OCI-LY7 (cell line): ENCODE measurements around the gene CAPN13. TPM values are rescaled to one million over a fixed set of nuclear protein-coding genes. Genes with fewer than 3 reads are reported as not detected.
A peak's percentile ranks its signal among the peaks of the same experiment; 100 is the strongest.

ENCODE experiments used
- BruUV-seq: library from RNA; stranded (reverse); fragments of 400-500 nt; replicated peaks from 2 replicates; lab custom pipeline; 2021; lab: Mats Ljungman, UMichigan
- CTCF ChIA-PET: fragments of 300-600 bp; sonication (Branson Sonifier 250); formaldehyde crosslinking; loops from one replicate; lab custom pipeline; 2022; ENCODE audit warnings: antibody characterized with exemption; ENCODE audit not compliant: unreplicated experiment; lab: Charles Lee
- POLR2A ChIA-PET: fragments of 300-600 bp; sonication (Branson Sonifier 250); formaldehyde crosslinking; loops from one replicate; lab custom pipeline; 2022; ENCODE audit warnings: antibody characterized with exemption; lab: Charles Lee
- DNase-seq: peaks from one replicate; pipeline ENCODE4 v3.0.0-alpha.2; 2015; ENCODE audit warnings: low spot score
- H2AFZ ChIP-seq: fragments of 200-600 bp; sonication (generic), shearing (Covaris generic); 2 replicates; pipeline ENCODE4 v1.6.1; 2014; ENCODE audit warnings: mild to moderate bottlenecking, antibody characterized with exemption, low read length, moderate library complexity
- H3K27ac ChIP-seq: fragments of 200-600 bp; sonication (generic); 2 replicates; pipeline ENCODE4 v1.5.1; 2014; ENCODE audit warnings: mixed run types, low read depth, mild to moderate bottlenecking, moderate library complexity, low read length, inconsistent platforms; ENCODE audit not compliant: poor library complexity, severe bottlenecking
- H3K36me3 ChIP-seq: fragments of 200-600 bp; sonication (generic); 2 replicates; pipeline ENCODE4 v1.6.1; 2014; ENCODE audit warnings: mild to moderate bottlenecking, antibody characterized with exemption, low read length, moderate library complexity, mixed read lengths; ENCODE audit not compliant: insufficient read depth
- H3K4me1 ChIP-seq: fragments of 200-600 bp; sonication (generic); 2 replicates; pipeline ENCODE4 v1.5.1; 2014; ENCODE audit warnings: mild to moderate bottlenecking, low read length; ENCODE audit not compliant: insufficient read depth, poor library complexity, severe bottlenecking
- H3K4me2 ChIP-seq: fragments of 200-600 bp; sonication (generic); 2 replicates; pipeline ENCODE4 v1.6.1; 2014; ENCODE audit warnings: mild to moderate bottlenecking, low read length
- H3K4me3 ChIP-seq: fragments of 200-600 bp; sonication (generic); 2 replicates; pipeline ENCODE4 v1.5.1; 2014; ENCODE audit warnings: mild to moderate bottlenecking, low read depth, low read length; ENCODE audit not compliant: poor library complexity, severe bottlenecking
- H3K79me2 ChIP-seq: fragments of 200-600 bp; sonication (generic); 2 replicates; pipeline ENCODE4 v1.6.1; 2016; ENCODE audit warnings: low read depth, mild to moderate bottlenecking, low read length, moderate library complexity, mixed read lengths; ENCODE audit not compliant: insufficient read depth
- H3K9me2 ChIP-seq: fragments of 200-600 bp; sonication (generic); 2 replicates; pipeline ENCODE4 v1.6.1; 2016; ENCODE audit warnings: mild to moderate bottlenecking, low read length, mixed read lengths; ENCODE audit not compliant: insufficient read depth
- H3K9me3 ChIP-seq: fragments of 200-600 bp; sonication (generic); 2 replicates; pipeline ENCODE4 v1.6.1; 2014; ENCODE audit warnings: mild to moderate bottlenecking, mixed run types, low read length, mixed read lengths
- H4K20me1 ChIP-seq: fragments of 200-600 bp; sonication (generic); 2 replicates; pipeline ENCODE4 v1.6.1; 2014; ENCODE audit warnings: mild to moderate bottlenecking, antibody characterized with exemption, low read length, moderate library complexity, mixed read lengths; ENCODE audit not compliant: insufficient read depth
- CTCF ChIP-seq: fragments of 200-600 bp; sonication (generic); conservative IDR thresholded peaks from 2 replicates; pipeline ENCODE4 v1.5.1; 2014; ENCODE audit warnings: mild to moderate bottlenecking, antibody characterized with exemption, low read length, moderate library complexity, mixed read lengths
- EZH2phosphoT487 ChIP-seq: fragments of 200-600 bp; sonication (generic); IDR thresholded peaks from 2 replicates; pipeline ENCODE4 v1.6.1; 2018; ENCODE audit warnings: low read depth, borderline replicate concordance, mild to moderate bottlenecking, mixed run types, antibody characterized with exemption, low read length, moderate library complexity, mixed read lengths
- intact Hi-C: fragments of 100-400 bp; cut with micrococcal nuclease; formaldehyde crosslinking; loops from one replicate; pipeline ENCODE4 v1.10.0; 2022; ENCODE audit not compliant: unreplicated experiment
- total RNA-seq, 2 experiments: library from RNA; depleted of rRNA in 1 of 2; stranded (reverse); fragments of >200 nt in 1 of 2; shearing (Covaris generic) in 1 of 2; gene quantifications; 2 replicates each; pipeline ENCODE4 v1.2.3, GENCODE V29; 2014 to 2022

The CAPN13 gene
- total RNA-seq, 2 experiments from 2014 or later: 0.13 TPM; not detected in 1

GRCh38 chr2:30714811-30715709 lies 92.2 kb downstream of the CAPN13 start:
- H3K36me3 ChIP-seq: no peaks in the 10 kb centered on the region
- H3K4me2 ChIP-seq: no peak overlapping the region
- no peak overlapping the region for H3K27ac ChIP-seq
- intact Hi-C loops: loop anchor here (1.0 to 5.0 kb wide), 7 partner anchors 152 to 809 kb away; partner anchors contain the start of genes GALNT14 and LCLAT1
- H3K79me2 ChIP-seq: no peaks in the 10 kb centered on the region
- H3K9me2 ChIP-seq: no peaks in the 10 kb centered on the region
- TF ChIP-seq CTCF: no peak
- TF ChIP-seq EZH2phosphoT487: no peak
- POLR2A ChIA-PET: interaction anchor here (0.6 kb wide), 1 partner anchor 827 kb away, joined by 3 read pairs; no protein-coding TSS in a partner anchor
- H2AFZ ChIP-seq: 0 out of 2 replicates have a peak overlapping the region, but pooled peaks have one; percentile 44
- no peaks in the 10 kb centered on the region for H3K9me3 ChIP-seq
- BruUV-seq: no TSS peak
- peaks cover 4% of the 10 kb centered on the region for H3K4me1 ChIP-seq
- CTCF ChIA-PET: no interaction called here
- H4K20me1 ChIP-seq: no peaks in the 10 kb centered on the region
- DNase-seq: no peak
- H3K4me3 ChIP-seq: no peak overlapping the region

GRCh38 chr2:30713698-30714097 lies 93.5 kb downstream of the CAPN13 start:
- peaks cover 4% of the 10 kb centered on the region for H3K4me1 ChIP-seq
- no peaks in the 10 kb centered on the region for H3K9me2 ChIP-seq
- H4K20me1 ChIP-seq: no peaks in the 10 kb centered on the region
- TF ChIP-seq EZH2phosphoT487: no peak
- TF ChIP-seq CTCF: no peak
- intact Hi-C loops: loop anchor here (1.0 to 5.0 kb wide), 7 partner anchors 153 to 811 kb away; partner anchors contain the start of genes GALNT14 and LCLAT1
- H3K4me2 ChIP-seq: no peak overlapping the region
- H3K9me3 ChIP-seq: no peaks in the 10 kb centered on the region
- H3K27ac ChIP-seq: no peak overlapping the region
- POLR2A ChIA-PET: interaction anchor here (3.0 kb wide), 1 partner anchor 549 kb away, joined by 18 read pairs; no protein-coding TSS in a partner anchor
- BruUV-seq: no TSS peak
- H3K36me3 ChIP-seq: no peaks in the 10 kb centered on the region
- CTCF ChIA-PET: interaction anchor here (0.6 to 1.5 kb wide), 3 partner anchors 27 to 565 kb away, joined by 3 read pairs; no protein-coding TSS in a partner anchor
- H3K4me3 ChIP-seq: no peak overlapping the region
- no peak for DNase-seq
- H2AFZ ChIP-seq: peak overlapping the region; percentile 90
- H3K79me2 ChIP-seq: no peaks in the 10 kb centered on the region
